ENCODE data around the gene MTHFR.
A peak's percentile ranks its signal among the peaks of the same experiment; 100 is the strongest.

The MTHFR gene

GRCh38 chr1:11783556-11783955, 22.2 kb downstream of the MTHFR start:
- peak overlapping the region in 1 of 11 experiments; percentile 83; a peak in 2 of 22 replicates for H3K4me2 ChIP-seq
- no peak for TF ChIP-seq Cebpa-rat (IDR thresholded peaks at IDR 0.05)
- no peaks in the 10 kb centered on the region for H4K20me1 ChIP-seq
- H3K4me1 ChIP-seq, result peaks cover 30 to 53% (median 45%) of the 10 kb centered on the region in 10 experiments
- H3K9me3 ChIP-seq (replicated peaks in 1 of 11), result no peaks in the 10 kb centered on the region
- 0 out of 22 replicates have a peak overlapping the region, but pooled peaks of 1 of the 11 experiments have one; percentile 38 for H3K27ac ChIP-seq
- peaks cover 0 to 6% (median 0%) of the 10 kb centered on the region in 11 experiments; a peak in 2 of 22 replicates for H3K36me3 ChIP-seq
- no peak overlapping the region for H3K4me3 ChIP-seq
- no peak overlapping the region for H3K9ac ChIP-seq
- H3K27me3 ChIP-seq, result no peaks in the 10 kb centered on the region

GRCh38 chr1:11782127-11782708, 23.5 kb downstream of the MTHFR start:
- H3K9ac ChIP-seq, result no peak overlapping the region
- no peak overlapping the region for H3K4me2 ChIP-seq
- no peaks in the 10 kb centered on the region for H3K9me3 ChIP-seq (replicated peaks in 1 of 11)
- no peaks in the 10 kb centered on the region for H3K27me3 ChIP-seq
- peaks cover 29 to 40% (median 34%) of the 10 kb centered on the region in 10 experiments for H3K4me1 ChIP-seq
- no peak for TF ChIP-seq Cebpa-rat (IDR thresholded peaks at IDR 0.05)
- no peak overlapping the region for H3K27ac ChIP-seq
- H3K36me3 ChIP-seq, result no peaks in the 10 kb centered on the region
- no peaks in the 10 kb centered on the region for H4K20me1 ChIP-seq
- no peak overlapping the region for H3K4me3 ChIP-seq

GRCh38 chr1:11781297-11781696, 24.5 kb downstream of the MTHFR start:
- Histone ChIP-seq H3K9ac (0 out of 22 replicates have a peak overlapping the region, but pooled peaks of 1 of the 11 experiments have one; percentile 17), H3K27me3 (no peaks in the 10 kb centered on the region), H3K36me3 (no peaks in the 10 kb centered on the region), H3K27ac (no peak overlapping the region), H4K20me1 (no peaks in the 10 kb centered on the region), H3K4me3 (no peak overlapping the region), H3K4me2 (no peak overlapping the region), H3K4me1 (peaks cover 23 to 30% (median 25%) of the 10 kb centered on the region in 10 experiments), H3K9me3 (replicated peaks in 1 of 11) (no peaks in the 10 kb centered on the region)
- no peak for TF ChIP-seq Cebpa-rat (IDR thresholded peaks at IDR 0.05)

- Histone ChIP-seq H3K9me3 (replicated peaks in 1 of 11) (no peaks in the 10 kb centered on the region), H3K9ac (no peak overlapping the region), H3K4me3 (no peak overlapping the region), H3K4me2 (no peak overlapping the region), H3K27ac (no peak overlapping the region), H3K27me3 (no peaks in the 10 kb centered on the region), H3K36me3 (no peaks in the 10 kb centered on the region), H4K20me1 (no peaks in the 10 kb centered on the region), H3K4me1 (peaks cover 15 to 23% (median 17%) of the 10 kb centered on the region in 10 experiments)
- TF ChIP-seq Cebpa-rat (IDR thresholded peaks at IDR 0.05), result no peak
These were observed 25.2 kb downstream of the MTHFR start for GRCh38 chr1:11780380-11781147.

GRCh38 chr1:11779715-11780379, 25.9 kb downstream of the MTHFR start:
- H3K9ac ChIP-seq, result no peak overlapping the region
- no peak for TF ChIP-seq Cebpa-rat (IDR thresholded peaks at IDR 0.05)

GRCh38 chr1:11778844-11779623, 26.7 kb downstream of the MTHFR start:
- no peaks in the 10 kb centered on the region for H3K36me3 ChIP-seq
- H3K4me2 ChIP-seq, result no peak overlapping the region
- H3K27ac ChIP-seq, result no peak overlapping the region
- H3K4me3 ChIP-seq, result no peak overlapping the region
- H3K9me3 ChIP-seq (replicated peaks in 1 of 11), result no peaks in the 10 kb centered on the region
- H3K9ac ChIP-seq, result no peak overlapping the region
- H3K27me3 ChIP-seq, result no peaks in the 10 kb centered on the region
- H4K20me1 ChIP-seq, result no peaks in the 10 kb centered on the region
- peaks cover under 1 to 8% (median 2%) of the 10 kb centered on the region in 10 experiments; a peak in 12 of 20 replicates for H3K4me1 ChIP-seq
- no peak for TF ChIP-seq Cebpa-rat (IDR thresholded peaks at IDR 0.05)

More at GRCh38 chr1:11779715-11780379, 25.9 kb downstream of the MTHFR start:
- no peaks in the 10 kb centered on the region for H3K9me3 ChIP-seq (replicated peaks in 1 of 11)
- peaks cover 8 to 16% (median 10%) of the 10 kb centered on the region in 10 experiments for H3K4me1 ChIP-seq
- no peak overlapping the region for H3K4me2 ChIP-seq
- no peaks in the 10 kb centered on the region for H4K20me1 ChIP-seq
- no peaks in the 10 kb centered on the region for H3K36me3 ChIP-seq
- H3K27me3 ChIP-seq, result no peaks in the 10 kb centered on the region
- H3K27ac ChIP-seq, result no peak overlapping the region
- no peak overlapping the region for H3K4me3 ChIP-seq

- Histone ChIP-seq H3K4me1 (peaks cover 0 to 5% (median 0%) of the 10 kb centered on the region in 10 experiments; a peak in 2 of 20 replicates), H3K27ac (no peak overlapping the region), H3K27me3 (no peaks in the 10 kb centered on the region), H4K20me1 (no peaks in the 10 kb centered on the region), H3K9me3 (replicated peaks in 1 of 11) (no peaks in the 10 kb centered on the region), H3K4me2 (no peak overlapping the region), H3K9ac (no peak overlapping the region), H3K4me3 (no peak overlapping the region), H3K36me3 (no peaks in the 10 kb centered on the region)
- no peak for TF ChIP-seq Cebpa-rat (IDR thresholded peaks at IDR 0.05)
These were observed 27.4 kb downstream of the MTHFR start for GRCh38 chr1:11778336-11778735.

- Histone ChIP-seq H3K9me3 (replicated peaks in 1 of 11) (no peaks in the 10 kb centered on the region), H3K9ac (no peak overlapping the region), H3K27ac (no peak overlapping the region), H4K20me1 (no peaks in the 10 kb centered on the region), H3K4me1 (peaks cover 0 to 5% (median 0%) of the 10 kb centered on the region in 10 experiments; a peak in 3 of 20 replicates), H3K4me3 (no peak overlapping the region), H3K36me3 (no peaks in the 10 kb centered on the region), H3K27me3 (no peaks in the 10 kb centered on the region), H3K4me2 (no peak overlapping the region)
- TF ChIP-seq Cebpa-rat (IDR thresholded peaks at IDR 0.05), result no peak
These were observed 28.0 kb downstream of the MTHFR start for GRCh38 chr1:11777658-11778322.
